ENCODE results near the gene EMCN. TPM values are rescaled to one million over a fixed set of nuclear protein-coding genes. Genes with fewer than 3 reads are reported as not detected.

The EMCN gene, protein sequence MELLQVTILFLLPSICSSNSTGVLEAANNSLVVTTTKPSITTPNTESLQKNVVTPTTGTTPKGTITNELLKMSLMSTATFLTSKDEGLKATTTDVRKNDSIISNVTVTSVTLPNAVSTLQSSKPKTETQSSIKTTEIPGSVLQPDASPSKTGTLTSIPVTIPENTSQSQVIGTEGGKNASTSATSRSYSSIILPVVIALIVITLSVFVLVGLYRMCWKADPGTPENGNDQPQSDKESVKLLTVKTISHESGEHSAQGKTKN
- not detected in 2 replicates for total RNA-seq

DNA sequence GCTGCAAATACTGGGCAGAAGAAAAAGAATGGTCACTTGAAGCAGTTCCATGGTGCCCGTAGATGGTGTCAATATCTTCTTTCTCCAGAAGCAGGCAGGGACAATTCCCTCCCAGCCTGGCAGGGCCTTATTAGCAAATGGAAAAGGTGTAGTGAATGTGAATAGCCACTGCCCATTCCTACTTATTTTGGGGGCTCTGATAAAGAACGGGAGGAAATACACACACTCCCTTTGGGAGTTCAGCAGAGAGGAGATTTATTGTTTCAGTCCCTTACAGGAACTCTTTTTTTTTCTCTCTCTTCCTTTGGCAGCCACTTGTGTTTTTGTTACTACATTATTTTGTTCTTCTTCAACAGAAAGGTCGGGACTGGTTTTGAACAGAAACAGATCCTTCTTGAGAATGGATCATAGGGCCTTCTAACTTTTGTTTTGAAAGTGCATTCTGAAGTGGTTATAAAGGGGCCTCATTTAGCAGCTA lies at the start of gene EMCN:
TSS of gene EMCN (minus strand) at position 159 of the 478 bp plus-strand sequence. CDS start at position 51, 108 bp downstream.

